H9 (cell line): ENCODE data around the gene MAP3K12. TPM values are rescaled to one million over a fixed set of nuclear protein-coding genes. Genes with fewer than 3 reads are reported as not detected.

Source experiments
- DNase-seq: peaks from one replicate; pipeline ENCODE4 v3.0.0-alpha.2; 2017
- H2AFZ ChIP-seq: one replicate; pipeline ENCODE4 v1.6.1; 2013; ENCODE audit warnings: mild to moderate bottlenecking, low read length, control low read depth, moderate library complexity
- H2AK5ac ChIP-seq: 2 replicates; pipeline ENCODE4 v1.6.1; 2013; ENCODE audit warnings: low read length, control low read depth, mixed read lengths; ENCODE audit not compliant: insufficient read length
- H2BK120ac ChIP-seq: one replicate; pipeline ENCODE4 v1.6.1; 2013; ENCODE audit warnings: low read depth, mild to moderate bottlenecking, low read length, control low read depth, inconsistent platforms; ENCODE audit not compliant: poor library complexity, severe bottlenecking
- H2BK12ac ChIP-seq: 2 replicates; pipeline ENCODE4 v1.6.1; 2013; ENCODE audit warnings: low read length, control low read depth, mixed read lengths, low read depth; ENCODE audit not compliant: insufficient read length
- H2BK15ac ChIP-seq: 2 replicates; pipeline ENCODE4 v1.6.1; 2013; ENCODE audit warnings: low read depth, low read length, control low read depth
- H2BK20ac ChIP-seq: one replicate; pipeline ENCODE4 v1.6.1; 2013; ENCODE audit warnings: low read depth, mild to moderate bottlenecking, low read length, control low read depth, inconsistent platforms; ENCODE audit not compliant: poor library complexity, severe bottlenecking
- H2BK5ac ChIP-seq: 2 replicates; pipeline ENCODE4 v1.6.1; 2013; ENCODE audit warnings: low read length, control low read depth, mixed read lengths; ENCODE audit not compliant: insufficient read length
- H3K14ac ChIP-seq: 2 replicates; pipeline ENCODE4 v1.6.1; 2013; ENCODE audit warnings: low read length, control low read depth; ENCODE audit not compliant: insufficient read depth
- H3K18ac ChIP-seq: 2 replicates; pipeline ENCODE4 v1.6.1; 2013; ENCODE audit warnings: low read depth, mild to moderate bottlenecking, mixed read lengths, low read length, control low read depth; ENCODE audit not compliant: insufficient read length
- H3K23ac ChIP-seq: 2 replicates; pipeline ENCODE4 v1.6.1; 2013; ENCODE audit warnings: low read length, control low read depth, mixed read lengths, low read depth; ENCODE audit not compliant: insufficient read length
- H3K23me2 ChIP-seq: 2 replicates; pipeline ENCODE4 v1.6.1; 2013; ENCODE audit warnings: low read depth, mild to moderate bottlenecking, mixed read lengths, low read length, control low read depth; ENCODE audit not compliant: insufficient read length, poor library complexity, severe bottlenecking
- H3K27ac ChIP-seq: 2 replicates; pipeline ENCODE4 v1.5.1; 2013; ENCODE audit warnings: low read length, control low read depth, mixed read lengths, low read depth; ENCODE audit not compliant: insufficient read length
- H3K27me3 ChIP-seq: 2 replicates; pipeline ENCODE4 v1.6.1; 2013; ENCODE audit warnings: low read length, control low read depth, inconsistent platforms; ENCODE audit not compliant: insufficient read depth
- H3K4ac ChIP-seq: 2 replicates; pipeline ENCODE4 v1.6.1; 2013; ENCODE audit warnings: low read depth, mild to moderate bottlenecking, control low read depth, inconsistent platforms, low read length, moderate library complexity
- H3K4me1 ChIP-seq: 2 replicates; pipeline ENCODE4 v1.6.1; 2013; ENCODE audit warnings: low read length, control low read depth, inconsistent platforms; ENCODE audit not compliant: insufficient read depth
- H3K4me2 ChIP-seq: 2 replicates; pipeline ENCODE4 v1.6.1; 2013; ENCODE audit warnings: low read length, control low read depth, mixed read lengths; ENCODE audit not compliant: insufficient read length, insufficient read depth
- H3K56ac ChIP-seq: 2 replicates; pipeline ENCODE4 v1.6.1; 2013; ENCODE audit warnings: low read depth, mild to moderate bottlenecking, mixed read lengths, low read length, control low read depth; ENCODE audit not compliant: insufficient read length
- H3K79me1 ChIP-seq: 2 replicates; pipeline ENCODE4 v1.6.1; 2013; ENCODE audit warnings: low read depth, mild to moderate bottlenecking, moderate library complexity, low read length, control low read depth, inconsistent platforms; ENCODE audit not compliant: insufficient read depth, poor library complexity, severe bottlenecking
- H3K79me2 ChIP-seq: 2 replicates; pipeline ENCODE4 v1.6.1; 2013; ENCODE audit warnings: low read length, control low read depth, inconsistent platforms; ENCODE audit not compliant: insufficient read depth
- H3K9ac ChIP-seq: 2 replicates; pipeline ENCODE4 v1.6.1; 2013; ENCODE audit warnings: low read length, control low read depth, mixed read lengths; ENCODE audit not compliant: insufficient read length; ENCODE audit errors: extremely low read depth
- H3K9me3 ChIP-seq: one replicate; pipeline ENCODE4 v1.6.1; 2013; ENCODE audit warnings: low read depth, low read length, inconsistent platforms; ENCODE audit not compliant: control insufficient read depth
- H3T11ph ChIP-seq: one replicate; pipeline ENCODE4 v1.6.1; 2013; ENCODE audit warnings: mild to moderate bottlenecking, low read length, control low read depth, inconsistent platforms
- H4K20me1 ChIP-seq: one replicate; pipeline ENCODE4 v1.6.1; 2013; ENCODE audit not compliant: control insufficient read depth, insufficient read length, insufficient read depth
- H4K5ac ChIP-seq: 2 replicates; pipeline ENCODE4 v1.6.1; 2013; ENCODE audit warnings: low read depth, mild to moderate bottlenecking, mixed read lengths, low read length, control low read depth; ENCODE audit not compliant: insufficient read length
- H4K8ac ChIP-seq: replicated peaks from 2 replicates; pipeline ENCODE4 v1.6.1; 2013; ENCODE audit warnings: low read length, control low read depth, mixed read lengths, low read depth; ENCODE audit not compliant: insufficient read length
- H4K91ac ChIP-seq: 2 replicates; pipeline ENCODE4 v1.6.1; 2013; ENCODE audit warnings: low read depth, mild to moderate bottlenecking, moderate library complexity, mixed read lengths, low read length, control low read depth; ENCODE audit not compliant: insufficient read length
- H3K27ac Mint-ChIP-seq, 3 experiments: 2 replicates in 2 of 3; 3 replicates in 1 of 3; pipeline ENCODE4 v1.8.0; 2020 to 2021; ENCODE audit warnings: mixed read lengths in 3 of 3, mild to moderate bottlenecking in 1 of 3, moderate library complexity in 1 of 3
- H3K27me3 Mint-ChIP-seq: 2 replicates; pipeline ENCODE4 v1.8.0; 2021; ENCODE audit warnings: low read depth, mild to moderate bottlenecking, moderate library complexity, mixed read lengths
- H3K36me3 Mint-ChIP-seq, 3 experiments: 2 replicates in 2 of 3; 3 replicates in 1 of 3; pipeline ENCODE4 v1.8.0; 2020 to 2021; ENCODE audit warnings: low read depth in 3 of 3, mixed read lengths in 3 of 3; ENCODE audit not compliant: insufficient read depth in 1 of 3
- H3K4me1 Mint-ChIP-seq, 2 experiments: 2 replicates each; pipeline ENCODE4 v1.8.0; 2020; ENCODE audit warnings: mixed read lengths in 2 of 2
- H3K4me3 Mint-ChIP-seq, 2 experiments: 2 replicates in 1 of 2; 3 replicates in 1 of 2; pipeline ENCODE4 v1.8.0; 2020 to 2021; ENCODE audit warnings: mild to moderate bottlenecking in 2 of 2, mixed read lengths in 2 of 2, moderate library complexity in 1 of 2
- H3K9me3 Mint-ChIP-seq, 2 experiments: 2 replicates in 1 of 2; 3 replicates in 1 of 2; pipeline ENCODE4 v1.8.0; 2020; ENCODE audit warnings: mild to moderate bottlenecking in 2 of 2, mixed read lengths in 2 of 2, moderate library complexity in 1 of 2
- CTCF ChIP-seq: fragments of 200-600 bp; sonication (generic); conservative IDR thresholded peaks from 3 replicates; pipeline ENCODE4 v1.8.0; 2021; ENCODE audit warnings: antibody characterized with exemption, mild to moderate bottlenecking
- WGBS: extraction: QIAGEN DNeasy Blood & Tissue Kit; methylation state at CpG from one replicate; pipeline ENCODE4 v1.1.7; 2013; ENCODE audit warnings: missing lambda C conversion rate, low lambda C conversion rate, mixed read lengths; ENCODE audit not compliant: insufficient read length; ENCODE audit errors: extremely low coverage; 5-methylcytosine and 5-hydroxymethylcytosine counted together
- total RNA-seq: library from RNA; stranded (reverse); gene quantifications from 2 replicates; pipeline ENCODE4 v1.2.1, GENCODE V29; 2021

The MAP3K12 gene
- total RNA-seq, 1 experiment from 2014 or later, result 22.3 TPM

GRCh38 chr12:53489242-53489864 lies 9.9 kb downstream of the MAP3K12 start:
- WGBS, result no CpG with 5 or more reads among the region's 5 CpGs
- no peak overlapping the region for H2BK120ac ChIP-seq
- no peak overlapping the region for H3K23ac ChIP-seq
- no peak overlapping the region for H2BK12ac ChIP-seq
- H3K9me3 ChIP-seq, result no peaks in the 10 kb centered on the region
- peaks cover 14 to 25% (median 24%) of the 10 kb centered on the region in 3 experiments for H3K36me3 Mint-ChIP-seq
- H2BK5ac ChIP-seq, result no peak overlapping the region
- no peak overlapping the region for H3K56ac ChIP-seq
- no peak overlapping the region for H4K91ac ChIP-seq
- no peak overlapping the region for H3K4me2 ChIP-seq
- H2BK15ac ChIP-seq, result no peak overlapping the region
- no peak overlapping the region for H3K14ac ChIP-seq
- H2AK5ac ChIP-seq, result no peak overlapping the region
- peaks cover 10% of the 10 kb centered on the region for H3K23me2 ChIP-seq
- peaks cover 23 to 26% of the 10 kb centered on the region in 2 experiments for H3K4me1 Mint-ChIP-seq
- H3K27ac ChIP-seq, result no peak overlapping the region
- no peak for TF ChIP-seq CTCF
- H3K9me3 Mint-ChIP-seq, result no peaks in the 10 kb centered on the region
- H2BK20ac ChIP-seq, result no peak overlapping the region
- no peak overlapping the region for H3T11ph ChIP-seq
- peaks cover 2% of the 10 kb centered on the region for H4K20me1 ChIP-seq
- no peak overlapping the region for H4K5ac ChIP-seq
- H3K9ac ChIP-seq, result no peak overlapping the region
- H3K4me3 Mint-ChIP-seq, result no peak overlapping the region
- no peak for DNase-seq
- H3K18ac ChIP-seq, result no peak overlapping the region
- no peaks in the 10 kb centered on the region for H3K4me1 ChIP-seq
- no peaks in the 10 kb centered on the region for H3K27me3 ChIP-seq
- no peak overlapping the region for H4K8ac ChIP-seq
- H3K4ac ChIP-seq, result no peak overlapping the region
- H3K27me3 Mint-ChIP-seq, result peaks cover 1% of the 10 kb centered on the region
- no peaks in the 10 kb centered on the region for H3K79me1 ChIP-seq
- no peak overlapping the region for H2AFZ ChIP-seq
- no peaks in the 10 kb centered on the region for H3K79me2 ChIP-seq
- peak overlapping the region in 2 of 3 experiments; percentile 47 to 53; a peak in 2 of 7 replicates for H3K27ac Mint-ChIP-seq
